HG03103 (cell line): ENCODE results near the gene THOC7.

Source experiments
- ATAC-seq: cut with Tn5 transposase; IDR thresholded peaks from one replicate; pipeline ENCODE4 v1.9.1; 2021; ENCODE audit warnings: low read depth; ENCODE audit not compliant: unreplicated experiment

Gene THOC7

DNA sequence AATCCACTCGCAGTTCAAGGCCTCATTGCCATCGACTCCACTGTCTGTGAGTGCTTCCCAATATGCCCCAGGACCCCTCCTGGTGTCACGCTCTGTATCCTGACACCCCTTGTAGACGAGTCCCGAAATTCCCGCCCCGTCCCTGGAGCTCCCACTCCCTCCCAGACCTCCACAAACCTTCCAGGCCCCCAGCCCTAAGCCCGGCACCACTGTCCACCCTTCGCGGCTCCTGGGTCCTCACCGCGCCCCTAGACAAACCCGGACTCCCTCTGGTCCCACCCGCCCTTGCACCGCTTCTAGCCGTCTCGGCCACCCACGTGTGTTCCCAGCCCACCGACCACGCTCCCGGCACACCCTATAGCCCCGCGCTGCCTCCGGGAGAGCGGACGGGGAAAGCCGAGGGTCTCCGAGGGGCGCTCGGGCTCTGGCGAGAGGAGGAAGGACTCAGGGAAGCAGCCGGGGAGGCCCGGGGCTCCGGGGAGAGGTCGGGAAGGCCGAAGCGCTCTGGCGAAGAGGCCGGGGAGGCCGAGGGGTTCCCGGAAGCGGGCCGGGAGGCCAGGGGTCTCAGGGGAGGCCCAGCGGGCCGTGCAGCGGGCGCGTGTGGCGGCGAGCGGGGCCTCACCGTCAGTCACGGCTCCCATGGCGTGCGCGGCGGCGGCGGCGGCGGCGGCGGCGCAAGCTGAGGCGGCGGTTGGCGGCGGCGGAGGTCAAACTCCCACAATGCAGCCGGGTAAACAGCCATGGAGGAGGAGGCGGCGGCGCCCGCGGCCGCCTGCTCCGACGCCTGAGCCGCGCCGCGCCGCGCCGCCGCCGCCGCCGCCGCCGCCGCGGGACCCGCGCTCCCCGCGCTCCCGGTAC is at the start of gene THOC7, which contains the start of gene ATXN7:
Gene THOC7 (minus strand): TSS at position 656 of the 858 bp plus-strand sequence. CDS start 15 bp downstream, at position 641.
Gene ATXN7 (plus strand): TSS at position 718 of the 858 bp plus-strand sequence. CDS start 48,732 bp downstream, outside the sequence.
- peak; percentile 51 for ATAC-seq

DNA sequence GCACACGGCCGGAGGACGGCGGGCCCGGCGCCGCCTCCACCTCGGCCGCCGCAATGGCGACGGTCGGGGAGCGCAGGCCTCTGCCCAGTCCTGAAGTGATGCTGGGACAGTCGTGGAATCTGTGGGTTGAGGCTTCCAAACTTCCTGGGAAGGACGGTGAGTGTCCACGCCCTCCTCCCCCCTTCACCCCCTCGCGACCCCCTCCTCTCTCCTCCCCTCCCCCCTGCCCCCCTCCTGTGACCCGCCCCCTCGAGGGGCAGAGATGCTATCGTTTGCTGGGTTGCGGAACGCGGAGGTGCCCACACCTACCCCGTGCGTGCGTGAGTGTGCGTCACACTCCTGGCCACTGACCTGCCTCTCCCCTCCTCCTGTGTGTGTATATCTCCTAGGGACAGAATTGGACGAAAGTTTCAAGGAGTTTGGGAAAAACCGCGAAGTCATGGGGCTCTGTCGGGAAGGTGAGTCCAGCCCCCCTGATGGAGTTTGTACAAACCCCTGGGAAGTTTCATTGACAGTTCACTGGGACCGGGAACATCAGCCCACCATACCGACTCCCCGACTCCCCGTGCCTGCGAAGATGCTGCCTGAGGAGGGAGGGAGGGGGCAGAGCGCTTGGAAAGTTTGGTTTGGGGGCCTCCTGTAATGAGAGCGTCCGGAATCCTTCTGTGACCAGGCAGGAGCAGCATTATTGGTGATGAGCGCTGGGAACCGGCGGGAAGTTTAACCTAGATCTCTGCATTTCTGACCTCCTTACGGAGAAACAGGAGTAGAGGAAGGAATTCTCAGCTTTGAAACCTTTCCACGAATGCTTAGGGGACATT is 49.4 kb upstream of the THOC7 start:
- peak; percentile 20 for ATAC-seq

DNA sequence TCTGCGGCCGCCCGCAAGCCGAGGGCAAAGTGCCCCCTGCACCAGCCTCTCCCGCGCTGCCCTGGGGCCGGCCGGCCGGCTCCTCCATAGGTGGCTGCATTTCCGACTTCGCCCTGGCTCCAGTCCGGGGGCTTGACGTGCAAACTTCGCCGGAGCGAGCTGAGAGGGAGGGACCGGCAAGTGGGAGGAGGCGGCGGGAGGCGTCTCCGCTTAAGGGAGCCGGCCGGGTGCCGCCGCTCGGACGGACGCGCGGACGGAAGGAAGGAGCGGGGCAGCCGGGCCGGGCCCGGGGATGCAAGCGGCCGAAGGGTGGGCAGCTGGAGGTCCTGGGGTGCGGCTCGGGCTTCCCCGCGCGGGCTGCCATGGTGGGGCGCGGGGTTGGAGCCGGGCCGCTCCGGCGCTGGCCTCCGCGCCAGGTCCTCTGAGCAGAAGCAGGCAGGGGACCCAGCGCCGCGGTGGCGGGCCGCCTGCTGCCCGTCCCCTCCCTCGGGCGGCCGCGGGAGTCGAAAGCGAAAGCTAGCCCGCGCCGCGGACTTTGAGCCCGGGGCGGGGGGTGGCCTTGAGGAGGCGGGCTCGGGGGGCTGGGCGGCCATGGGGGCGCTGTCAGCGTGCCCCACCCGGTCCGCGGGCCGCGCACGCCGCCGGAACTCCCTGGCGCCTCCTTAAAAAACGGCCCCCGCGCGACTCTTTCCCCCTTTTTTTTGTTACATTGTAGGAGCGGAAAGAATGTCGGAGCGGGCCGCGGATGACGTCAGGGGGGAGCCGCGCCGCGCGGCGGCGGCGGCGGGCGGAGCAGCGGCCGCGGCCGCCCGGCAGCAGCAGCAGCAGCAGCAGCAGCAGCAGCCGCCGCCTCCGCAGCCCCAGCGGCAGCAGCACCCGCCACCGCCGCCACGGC is 48.5 kb upstream of the THOC7 start, which contains the start of gene SCAANT1:
Gene SCAANT1 (minus strand): TSS at position 511 of the 895 bp plus-strand sequence.
- ATAC-seq = peak; percentile 67

DNA sequence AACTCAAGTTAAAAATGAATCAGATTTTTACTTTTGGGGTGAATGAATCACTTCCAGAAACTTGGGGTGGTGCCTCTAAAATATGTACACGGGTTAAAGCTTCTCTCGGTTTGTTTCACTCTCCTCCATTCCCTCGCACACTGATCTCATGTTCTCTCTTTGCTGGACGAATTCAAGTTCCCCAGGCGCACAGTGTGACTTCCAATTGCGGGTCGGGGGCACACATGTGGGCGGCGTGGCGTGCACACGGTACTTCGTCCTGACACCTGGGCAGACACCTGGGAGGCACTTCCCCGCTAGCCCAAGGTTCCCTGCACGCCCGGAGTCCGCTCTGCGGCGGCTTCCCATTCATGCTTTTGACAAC is 47.9 kb upstream of the THOC7 start:
- peak; percentile 13 for ATAC-seq

DNA sequence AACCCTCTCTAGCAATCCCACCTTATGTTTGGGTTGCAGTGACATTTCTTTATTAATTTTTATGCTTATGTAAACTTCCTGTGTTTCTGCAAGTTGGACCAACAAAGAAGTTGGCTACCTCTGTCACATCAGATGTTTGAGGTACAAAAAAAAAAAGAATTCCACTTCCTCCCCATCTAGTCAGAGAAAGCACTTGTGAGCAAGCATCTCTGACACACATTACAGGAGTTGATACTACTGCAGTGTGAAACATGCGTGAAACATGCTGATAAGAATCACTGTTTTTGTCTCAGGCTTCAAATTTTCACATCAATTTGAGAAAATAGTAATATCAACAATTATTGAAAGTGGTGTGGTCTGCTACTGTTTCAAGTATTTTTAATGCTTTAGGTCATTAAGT is 47.3 kb upstream of the THOC7 start:
- ATAC-seq = no peak

DNA sequence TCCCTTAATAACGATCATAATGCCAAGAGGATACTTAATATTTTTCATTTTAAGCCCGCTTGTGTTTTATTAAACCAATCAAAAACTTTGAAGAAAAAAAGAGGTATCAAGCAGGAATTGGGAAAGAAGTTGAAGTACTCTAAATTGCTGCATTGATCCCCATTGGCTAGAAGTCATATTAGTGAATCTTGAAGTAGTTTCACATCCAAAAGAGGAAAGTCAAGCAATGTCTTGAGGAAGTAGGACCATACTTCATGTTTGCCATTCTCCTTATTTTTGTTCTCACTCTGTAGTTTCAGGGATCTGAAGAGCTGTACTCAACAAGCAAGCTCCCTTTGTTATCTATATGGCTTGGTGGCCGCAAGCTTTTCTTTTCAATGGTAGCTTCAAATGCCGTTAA is 46.4 kb upstream of the THOC7 start:
- ATAC-seq = no peak

DNA sequence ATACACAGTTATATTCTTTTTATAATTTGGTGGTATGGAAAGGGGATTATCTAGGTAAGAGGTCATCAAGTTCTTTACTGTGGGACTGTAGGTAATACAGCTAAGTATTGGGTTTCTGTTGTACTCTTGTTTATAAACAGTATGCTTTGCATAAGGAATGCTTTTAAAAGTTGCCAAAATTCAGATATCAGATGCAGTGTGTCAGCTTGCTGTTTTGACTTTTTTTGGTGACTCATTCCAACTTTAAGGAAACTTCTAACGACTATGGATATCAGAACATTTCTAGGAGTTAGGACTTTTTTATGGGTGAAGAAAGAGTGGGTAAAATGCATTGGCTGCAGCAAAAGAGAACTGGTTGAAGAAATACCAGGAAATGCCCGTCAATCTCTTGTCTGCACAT is 45.8 kb upstream of the THOC7 start:
- ATAC-seq = no peak

GRCh38 chr3:63908776-63909175 is 45.2 kb upstream of the THOC7 start:
- no peak for ATAC-seq

DNA sequence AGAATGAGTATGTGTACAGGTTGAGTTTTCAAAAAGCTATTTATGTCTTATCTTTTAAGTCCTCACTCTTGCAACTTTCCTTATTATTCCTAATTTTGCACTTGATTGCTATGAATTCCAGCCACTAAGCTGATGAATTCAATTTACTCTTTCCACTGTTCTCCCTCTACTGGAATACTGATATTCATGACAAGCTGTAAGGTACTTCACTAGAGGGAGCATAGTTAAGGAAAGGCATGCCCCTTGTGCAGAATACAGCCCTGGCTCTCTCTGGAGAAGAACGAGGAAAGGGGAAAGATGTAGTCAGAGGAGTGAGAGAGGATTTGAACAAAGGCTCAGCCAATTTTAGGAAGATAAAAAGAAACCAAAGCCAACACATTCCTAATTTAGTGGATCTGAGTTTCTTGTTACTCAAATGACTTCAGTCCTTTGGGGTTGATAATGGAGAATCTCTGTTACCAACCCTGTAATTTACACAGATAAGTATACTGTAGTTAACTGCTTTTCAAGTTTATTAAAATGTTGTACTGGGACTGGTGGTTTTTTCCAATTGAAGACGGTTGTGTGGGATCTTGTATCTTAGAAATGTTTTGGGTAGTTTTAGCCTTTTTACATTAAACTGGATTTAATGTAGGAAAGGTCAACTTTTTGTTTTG is 44.6 kb upstream of the THOC7 start:
- ATAC-seq = no peak

DNA sequence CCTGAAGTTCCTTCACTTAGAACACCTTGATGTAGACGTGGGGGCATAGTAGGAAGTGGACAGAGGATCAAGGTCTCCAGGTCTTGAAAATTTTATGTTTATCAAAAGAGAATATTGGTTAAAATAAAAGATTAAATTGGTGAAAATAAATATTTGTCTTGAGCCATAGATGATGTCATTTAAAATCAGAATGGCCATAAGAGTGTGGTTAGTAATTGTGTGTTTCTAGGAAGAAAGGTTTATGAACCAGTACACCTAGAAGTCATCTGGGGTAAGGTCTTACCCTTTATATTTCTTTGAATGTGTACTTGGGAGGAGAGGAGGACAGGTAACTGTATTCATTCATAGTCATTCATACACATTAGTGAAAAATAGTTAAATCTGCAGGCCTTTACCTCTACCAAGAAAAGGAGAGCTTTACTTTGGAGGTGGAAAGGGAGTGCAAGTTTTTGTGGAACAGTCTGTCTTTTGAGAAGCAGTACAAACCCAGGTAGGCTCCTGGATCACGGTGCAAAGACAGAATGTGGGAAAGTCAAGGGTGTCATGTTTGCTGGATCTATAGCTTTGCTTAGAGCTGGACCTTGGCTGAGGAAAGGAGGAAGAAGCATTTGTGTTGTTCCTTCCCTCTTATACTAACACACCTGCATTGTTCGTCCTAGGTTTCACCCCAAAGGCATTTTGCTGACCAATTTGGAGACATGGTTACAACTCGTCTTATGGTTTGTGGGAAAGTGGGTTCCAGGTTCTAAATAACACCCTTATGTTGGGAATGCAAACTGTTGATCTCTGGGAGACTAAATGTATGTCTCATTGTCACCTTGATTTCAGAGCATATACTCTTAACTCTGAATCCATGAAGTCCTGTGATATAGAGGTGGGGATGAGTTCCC is 42.4 kb upstream of the THOC7 start:
- no peak for ATAC-seq

DNA sequence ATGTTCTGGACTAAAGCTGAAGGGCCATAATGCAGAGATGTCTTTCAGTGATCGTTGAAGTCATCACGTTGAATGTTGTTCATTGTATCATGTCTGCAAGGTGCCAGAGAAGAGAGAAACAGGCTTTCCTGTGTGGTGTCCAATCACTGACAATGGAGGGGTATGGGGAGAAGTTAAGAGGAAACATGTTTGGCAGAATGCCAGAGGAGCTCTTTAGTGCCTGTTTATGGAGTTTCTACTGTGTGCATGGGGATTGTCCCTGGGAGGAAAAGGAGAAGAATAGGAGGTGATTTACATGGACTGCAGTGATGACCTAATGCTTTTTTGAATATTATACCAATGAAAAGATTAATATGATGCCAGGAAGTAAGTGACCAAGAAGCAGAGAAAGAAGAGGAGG is 36.9 kb upstream of the THOC7 start:
- no peak for ATAC-seq

GRCh38 chr3:63900010-63900409 is 36.4 kb upstream of the THOC7 start:
- ATAC-seq = no peak

DNA sequence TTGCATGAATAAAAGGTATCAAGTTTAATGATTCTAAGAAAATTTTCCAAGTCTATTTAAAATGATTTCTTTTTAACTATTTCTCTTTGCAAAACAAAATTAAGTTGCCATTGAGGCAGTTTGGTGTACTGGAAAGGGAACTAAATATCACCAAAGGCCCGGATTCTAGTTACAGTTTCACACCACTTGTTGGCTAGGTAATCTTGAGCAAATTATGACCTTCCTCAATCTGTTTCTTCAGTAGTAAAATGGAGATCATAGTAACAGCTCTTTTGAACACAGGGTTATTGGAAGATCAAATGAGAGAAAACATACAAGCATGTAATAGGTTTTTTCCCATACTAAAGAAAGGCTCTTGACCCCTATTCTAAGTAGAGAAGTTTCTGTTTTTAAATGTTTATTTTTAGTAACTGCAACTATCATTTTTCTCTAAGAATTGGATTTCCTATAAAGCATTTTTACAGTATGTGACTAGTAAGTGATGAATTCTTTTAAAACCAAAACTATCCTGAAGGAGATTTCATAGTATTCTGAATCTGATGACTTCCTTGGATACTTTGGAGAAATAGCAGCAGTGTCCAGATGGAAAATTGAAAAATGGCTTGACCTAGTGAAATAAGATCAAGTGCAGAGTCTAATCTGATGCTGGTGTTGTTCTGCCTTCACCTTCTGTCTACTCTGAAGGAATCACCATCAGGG is 32.9 kb upstream of the THOC7 start:
- peak; percentile 72 for ATAC-seq

DNA sequence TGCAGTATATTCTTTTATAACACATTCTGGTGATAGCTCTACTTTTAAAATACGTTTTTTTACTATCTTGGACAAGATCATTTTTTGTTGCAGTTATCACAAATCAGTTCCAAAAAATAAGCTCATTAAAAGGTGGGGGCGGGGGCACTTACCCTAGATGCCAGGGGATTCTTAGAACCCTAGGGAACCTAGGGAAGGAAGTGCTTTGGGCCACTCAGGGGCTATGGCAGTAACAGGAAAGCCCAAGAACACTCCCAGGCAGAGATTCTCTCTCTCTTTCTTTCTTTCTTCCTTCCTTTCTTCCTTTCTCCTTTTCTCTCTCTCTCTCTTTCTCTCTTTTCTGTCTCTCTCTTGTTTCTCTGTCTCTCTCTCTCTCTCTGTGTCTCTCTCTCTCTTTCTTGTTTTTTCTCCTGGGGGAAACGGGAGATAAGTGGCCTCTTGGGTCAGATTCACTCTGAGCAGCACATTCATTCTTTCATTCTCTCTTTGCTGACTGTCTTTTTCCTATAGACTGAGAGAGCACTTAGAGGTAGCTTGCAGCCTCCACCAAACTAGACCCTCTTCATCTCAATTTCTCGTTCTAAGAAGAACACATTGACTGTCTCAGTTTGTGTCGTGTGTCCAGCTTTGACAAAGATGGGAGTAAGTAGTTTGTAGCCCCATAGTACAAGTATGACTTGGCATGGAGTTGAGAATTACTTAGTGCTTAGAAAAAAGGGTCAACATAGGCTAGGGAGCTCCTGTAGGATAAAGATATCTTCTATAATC is 32.0 kb upstream of the THOC7 start:
- ATAC-seq = no peak

GRCh38 chr3:63892773-63893352 is 29.3 kb upstream of the THOC7 start:
- no peak for ATAC-seq

DNA sequence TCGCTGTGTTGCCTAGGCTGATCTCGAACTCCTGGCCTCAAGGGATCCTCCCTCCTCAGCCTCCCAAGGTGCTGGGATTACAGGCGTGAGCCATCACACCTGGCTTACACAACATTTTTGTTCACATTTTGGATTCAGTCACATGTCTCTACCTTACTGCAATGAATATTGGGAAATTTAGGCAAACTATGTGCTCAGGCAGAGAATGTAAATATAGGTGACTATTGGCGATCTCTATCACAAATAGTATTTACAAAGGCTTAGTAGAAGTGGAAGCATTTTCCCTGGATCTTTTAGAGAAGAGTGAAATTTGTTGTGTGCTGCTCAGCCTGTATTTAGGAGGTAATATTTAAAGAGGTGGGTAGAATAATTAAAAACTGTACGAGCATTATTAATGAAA is 27.9 kb upstream of the THOC7 start:
- no peak for ATAC-seq

GRCh38 chr3:63886858-63887257 is 23.3 kb upstream of the THOC7 start:
- ATAC-seq = no peak
